GM12872 (cell line): ENCODE data around the gene SYNJ2.

ENCODE experiments used
- CTCF ChIP-seq: IDR thresholded peaks from 3 replicates; pipeline ENCODE4 v1.5.1; 2011; ENCODE audit warnings: low read depth, mild to moderate bottlenecking, low read length, moderate library complexity; ENCODE audit not compliant: insufficient read depth

SYNJ2 gene

GRCh38 chr6:158010591-158011477 is 29.2 kb downstream of the SYNJ2 start:
- no peak for TF ChIP-seq CTCF

- TF ChIP-seq CTCF: no peak
Observed at GRCh38 chr6:158011478-158011920, 29.8 kb downstream of the SYNJ2 start.

- TF ChIP-seq CTCF: no peak
Observed at GRCh38 chr6:158011980-158012566, 30.4 kb downstream of the SYNJ2 start.

- TF ChIP-seq CTCF: no peak
Observed at GRCh38 chr6:158013904-158014504, 32.3 kb downstream of the SYNJ2 start.

GRCh38 chr6:158014505-158015187 is 33.0 kb downstream of the SYNJ2 start:
- TF ChIP-seq CTCF: no peak

GRCh38 chr6:158015188-158015506 is 33.5 kb downstream of the SYNJ2 start:
- no peak for TF ChIP-seq CTCF
